Hepatocyte (in vitro differentiated cells): Measurements from ENCODE around the gene DEPDC5. TPM values are rescaled to one million over a fixed set of nuclear protein-coding genes. Genes with fewer than 3 reads are reported as not detected.
"Not testable (repeated sequence)": the region's sequence is repeated elsewhere in the genome, so short reads cannot be mapped to it uniquely, and the experiment has no call there.

Experiments
- DNase-seq: peaks from one replicate; pipeline ENCODE4 v3.0.0-alpha.2; 2016; ENCODE audit warnings: low spot score
- H2AFZ ChIP-seq: fragments of 200-600 bp; sonication (generic); 2 replicates; pipeline ENCODE4 v1.6.0; 2016; ENCODE audit warnings: antibody characterized with exemption, mild to moderate bottlenecking
- H3K27ac ChIP-seq: fragments of 200-600 bp; sonication (generic); 2 replicates; pipeline ENCODE4 v1.5.1; 2016; ENCODE audit warnings: mild to moderate bottlenecking
- H3K27me3 ChIP-seq: fragments of 200-600 bp; sonication (generic); 2 replicates; pipeline ENCODE4 v1.6.1; 2016
- H3K36me3 ChIP-seq: fragments of 200-600 bp; sonication (generic); replicated peaks from 2 replicates; pipeline ENCODE4 v1.5.1; 2016; ENCODE audit warnings: low read depth; ENCODE audit not compliant: insufficient read depth
- H3K4me1 ChIP-seq: fragments of 200-600 bp; sonication (generic); 2 replicates; pipeline ENCODE4 v1.5.1; 2016; ENCODE audit warnings: mild to moderate bottlenecking, moderate library complexity; ENCODE audit not compliant: insufficient read depth
- H3K4me2 ChIP-seq: fragments of 200-600 bp; sonication (generic); 2 replicates; pipeline ENCODE4 v1.6.0; 2016
- H3K4me3 ChIP-seq: fragments of 200-600 bp; sonication (generic); 2 replicates; pipeline ENCODE4 v1.5.1; 2016; ENCODE audit warnings: mild to moderate bottlenecking
- H3K79me2 ChIP-seq: fragments of 200-600 bp; sonication (generic); 2 replicates; pipeline ENCODE4 v1.6.0; 2017; ENCODE audit warnings: mild to moderate bottlenecking
- H3K9me2 ChIP-seq: fragments of 200-600 bp; sonication (generic); replicated peaks from 2 replicates; pipeline ENCODE4 v1.6.0; 2017; ENCODE audit warnings: mild to moderate bottlenecking; ENCODE audit not compliant: insufficient read depth
- H3K9me3 ChIP-seq: fragments of 200-600 bp; sonication (generic); 2 replicates; pipeline ENCODE4 v1.5.1; 2016; ENCODE audit warnings: low read depth, mild to moderate bottlenecking
- H4K20me1 ChIP-seq: fragments of 200-600 bp; sonication (generic); 2 replicates; pipeline ENCODE4 v1.6.0; 2016; ENCODE audit warnings: mild to moderate bottlenecking; ENCODE audit not compliant: insufficient read depth, poor library complexity, severe bottlenecking
- CTCF ChIP-seq: fragments of 200-600 bp; sonication (generic); IDR thresholded peaks from 2 replicates; pipeline ENCODE4 v1.5.1; 2016; ENCODE audit warnings: antibody characterized with exemption, mild to moderate bottlenecking; ENCODE audit not compliant: poor library complexity
- EZH2 ChIP-seq: fragments of 200-600 bp; sonication (generic); IDR thresholded peaks from 2 replicates; pipeline ENCODE4 v1.6.1; 2016; ENCODE audit warnings: antibody characterized with exemption, mild to moderate bottlenecking, borderline replicate concordance
- EZH2phosphoT487 ChIP-seq: fragments of 200-600 bp; sonication (generic); IDR thresholded peaks from one replicate; pipeline ENCODE4 v1.6.1; 2018; ENCODE audit warnings: antibody characterized with exemption, mild to moderate bottlenecking, low read depth, moderate library complexity; ENCODE audit not compliant: unreplicated experiment, severe bottlenecking
- WGBS: methylation state at CpG from one replicate; pipeline ENCODE4 v1.1.6; 2016; ENCODE audit warnings: low lambda C conversion rate; ENCODE audit errors: missing lambda C conversion rate; 5-methylcytosine and 5-hydroxymethylcytosine counted together
- polyA plus RNA-seq: library from polyadenylated mRNA; unstranded; fragments of >200 nt; fragmentation: Nextera tagmentation; extraction: Ambion mirVana; gene quantifications from 2 replicates; pipeline ENCODE4 v1.2.1, GENCODE V29; 2016
- total RNA-seq: library from RNA; depleted of rRNA; stranded (reverse); fragments of >200 nt; gene quantifications from 2 replicates; pipeline ENCODE4 v1.2.3, GENCODE V29; 2014

Gene DEPDC5
- total and polyA plus RNA-seq, 2 experiments from 2014 or later, result 12.9 to 14.5 TPM

GRCh38 chr22:31812977-31813605, 59.3 kb downstream of the DEPDC5 start:
- H3K4me2 ChIP-seq, result peak overlapping the region; percentile 6
- no peak for DNase-seq
- no peak overlapping the region for H2AFZ ChIP-seq
- no peak overlapping the region for H3K4me3 ChIP-seq
- no peaks in the 10 kb centered on the region for H4K20me1 ChIP-seq
- no peaks in the 10 kb centered on the region for H3K27me3 ChIP-seq
- no peak for TF ChIP-seq EZH2
- no peak for TF ChIP-seq EZH2phosphoT487
- no peak for TF ChIP-seq CTCF
- no peaks in the 10 kb centered on the region for H3K79me2 ChIP-seq
- peak overlapping the region; percentile 37 for H3K27ac ChIP-seq
- H3K9me2 ChIP-seq, result no peaks in the 10 kb centered on the region
- 70% methylated on average over 6 of the region's 6 CpGs for WGBS
- H3K36me3 ChIP-seq, result no peaks in the 10 kb centered on the region
- H3K9me3 ChIP-seq, result no peaks in the 10 kb centered on the region
- H3K4me1 ChIP-seq, result no peaks in the 10 kb centered on the region

- H3K27me3 ChIP-seq, H3K9me3 ChIP-seq, H3K9me2 ChIP-seq, H3K27ac ChIP-seq, H3K4me3 ChIP-seq, H3K4me2 ChIP-seq, H4K20me1 ChIP-seq, H3K36me3 ChIP-seq, H3K79me2 ChIP-seq, H3K4me1 ChIP-seq, DNase-seq, H2AFZ ChIP-seq: not testable (repeated sequence)
- WGBS, result 95% methylated on average over 7 of the region's 7 CpGs
Observed at GRCh38 chr22:31813898-31814297, 60.1 kb downstream of the DEPDC5 start.

GRCh38 chr22:31814942-31815341, 61.1 kb downstream of the DEPDC5 start:
- Histone ChIP-seq H3K9me3 (no peaks in the 10 kb centered on the region), H3K79me2 (no peaks in the 10 kb centered on the region), H3K4me1 (no peaks in the 10 kb centered on the region), H3K36me3 (no peaks in the 10 kb centered on the region), H3K4me3 (no peak overlapping the region), H2AFZ (no peak overlapping the region), H3K27me3 (no peaks in the 10 kb centered on the region), H3K27ac (peak overlapping the region; percentile 66), H3K9me2 (no peaks in the 10 kb centered on the region), H3K4me2 (no peak overlapping the region), H4K20me1 (no peaks in the 10 kb centered on the region)
- no peak for DNase-seq
- 95% methylated on average over 7 of the region's 7 CpGs for WGBS
- TF ChIP-seq EZH2phosphoT487, result no peak

GRCh38 chr22:31815383-31815814, 61.6 kb downstream of the DEPDC5 start:
- not testable (repeated sequence) for H3K4me1 ChIP-seq, H3K9me2 ChIP-seq, H3K79me2 ChIP-seq, H3K27me3 ChIP-seq, H2AFZ ChIP-seq, H3K4me3 ChIP-seq, H4K20me1 ChIP-seq, H3K4me2 ChIP-seq, H3K36me3 ChIP-seq, H3K9me3 ChIP-seq
- H3K27ac ChIP-seq, result peak overlapping the region; percentile 28
- DNase-seq, result peak; percentile 27
- WGBS, result 90% methylated on average over 4 of the region's 4 CpGs

- Histone ChIP-seq H4K20me1 (no peaks in the 10 kb centered on the region), H3K4me3 (no peak overlapping the region), H3K9me2 (no peaks in the 10 kb centered on the region), H3K4me1 (no peaks in the 10 kb centered on the region), H3K36me3 (no peaks in the 10 kb centered on the region), H2AFZ (no peak overlapping the region), H3K27ac (no peak overlapping the region), H3K79me2 (no peaks in the 10 kb centered on the region), H3K4me2 (no peak overlapping the region), H3K27me3 (no peaks in the 10 kb centered on the region), H3K9me3 (no peaks in the 10 kb centered on the region)
- no peak for DNase-seq
- WGBS, result 92% methylated on average over 4 of the region's 4 CpGs
- TF ChIP-seq CTCF, result no peak
- no peak for TF ChIP-seq EZH2
- TF ChIP-seq EZH2phosphoT487, result no peak
Observed at GRCh38 chr22:31816750-31817149, 62.9 kb downstream of the DEPDC5 start.
